Measurements from ENCODE around the gene SHROOM3. TPM values are rescaled to one million over a fixed set of nuclear protein-coding genes. Genes with fewer than 3 reads are reported as not detected.

The SHROOM3 gene
- total and polyA plus RNA-seq, 2 of the 13 experiments (the other 11 are each of a cell fraction or from before 2014, with no cell fraction given), result 0.01 TPM; not detected in 1

GRCh38 chr4:76484654-76485053 lies 49.6 kb downstream of the SHROOM3 start (continued):
- no peak for TF ChIP-seq FOXA1 (IDR thresholded peaks at IDR 0.05)
- no peak for TF ChIP-seq FOXA1 (CRISPR knock-in tag; IDR thresholded peaks at IDR 0.05)
- TF ChIP-seq MAFF (IDR thresholded peaks at IDR 0.05; ENCODE audit: low read depth, low read length), result no peak
- TF ChIP-seq U2AF2 (IDR thresholded peaks at IDR 0.05; ENCODE audit: low read depth, low read length), result no peak
- TF ChIP-seq, protein P1, sequence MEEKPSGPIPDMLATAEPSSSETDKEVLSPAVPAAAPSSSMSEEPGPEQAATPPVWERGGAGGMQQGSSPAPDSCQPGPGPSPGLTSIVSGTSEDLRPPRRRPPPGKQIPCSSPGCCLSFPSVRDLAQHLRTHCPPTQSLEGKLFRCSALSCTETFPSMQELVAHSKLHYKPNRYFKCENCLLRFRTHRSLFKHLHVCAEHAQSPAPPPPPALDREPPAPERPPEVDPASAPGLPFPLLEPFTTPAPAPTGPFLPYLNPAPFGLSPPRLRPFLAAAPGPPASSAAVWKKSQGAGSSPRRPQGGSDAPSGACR (CRISPR knock-in tag; IDR thresholded peaks at IDR 0.05), result no peak

GRCh38 chr4:76485450-76485849 lies 50.4 kb downstream of the SHROOM3 start:
- ATAC-seq, result no peak
- no TSS peak for BruUV-seq (replicated peaks)
- in situ Hi-C loops (cut with HindIII; ENCODE audit: extremely low pct_ligation_motif_present, low pct_unique_long_range_greater_than_20kb), result no loop called here
- Histone ChIP-seq H3K9ac (ENCODE audit: insufficient read depth, low read depth, low read length) (no peak overlapping the region), H3K27me3 (ENCODE audit: control insufficient read depth in 1 of 2, insufficient read depth in 2 of 2, low read length in 2 of 2) (no peaks in the 10 kb centered on the region), H3K36me3 (replicated peaks in 1 of 2; ENCODE audit: control insufficient read depth in 1 of 2, insufficient read depth in 2 of 2, low read length in 2 of 2) (no peaks in the 10 kb centered on the region), H3K4me3 (replicated peaks in 1 of 3; ENCODE audit: insufficient read depth in 1 of 3, low read depth in 2 of 3, low read length in 3 of 3) (no peak overlapping the region), H3K79me2 (ENCODE audit: insufficient read depth, low read length) (no peaks in the 10 kb centered on the region), H3K4me2 (ENCODE audit: low read depth, low read length) (no peak overlapping the region), H3K27ac (ENCODE audit: extremely low read length, insufficient read depth, low read length) (no peak overlapping the region), H3K4me1 (ENCODE audit: insufficient read depth, low read length) (no peaks in the 10 kb centered on the region), H4K20me1 (ENCODE audit: insufficient read depth, low read length) (no peaks in the 10 kb centered on the region), H3K9me3 (ENCODE audit: low read length) (peaks cover 12% of the 10 kb centered on the region), H2AFZ (ENCODE audit: low read length) (no peak overlapping the region)
- peak; percentile 9 for DNase-seq (ENCODE audit: low spot score)
- ChIA-PET CTCF (ENCODE audit: low intra/inter-chr PET ratio, low total read pairs) (no interaction called here), POLR2A (no interaction called here)
- TF ChIP-seq ZNF33B (CRISPR knock-in tag; IDR thresholded peaks at IDR 0.05) (no peak), SAFB2 (CRISPR knock-in tag; IDR thresholded peaks at IDR 0.05; ENCODE audit: borderline replicate concordance, low read depth) (no peak), ZNF160 (CRISPR knock-in tag; IDR thresholded peaks at IDR 0.05) (no peak), MLLT10 (CRISPR knock-in tag; IDR thresholded peaks at IDR 0.05) (no peak), ELF4 (CRISPR knock-in tag; IDR thresholded peaks at IDR 0.05; ENCODE audit: borderline replicate concordance) (no peak), MTA1 (CRISPR knock-in tag; IDR thresholded peaks at IDR 0.05; ENCODE audit: borderline replicate concordance) (no peak), HNRNPUL1 (IDR thresholded peaks at IDR 0.05; ENCODE audit: low read depth, low read length) (no peak), CENPX (CRISPR knock-in tag; IDR thresholded peaks at IDR 0.05) (no peak), ZNF431 (CRISPR knock-in tag; IDR thresholded peaks at IDR 0.05; ENCODE audit: borderline replicate concordance, low read depth) (no peak)
- TF ChIP-seq, protein P2, sequence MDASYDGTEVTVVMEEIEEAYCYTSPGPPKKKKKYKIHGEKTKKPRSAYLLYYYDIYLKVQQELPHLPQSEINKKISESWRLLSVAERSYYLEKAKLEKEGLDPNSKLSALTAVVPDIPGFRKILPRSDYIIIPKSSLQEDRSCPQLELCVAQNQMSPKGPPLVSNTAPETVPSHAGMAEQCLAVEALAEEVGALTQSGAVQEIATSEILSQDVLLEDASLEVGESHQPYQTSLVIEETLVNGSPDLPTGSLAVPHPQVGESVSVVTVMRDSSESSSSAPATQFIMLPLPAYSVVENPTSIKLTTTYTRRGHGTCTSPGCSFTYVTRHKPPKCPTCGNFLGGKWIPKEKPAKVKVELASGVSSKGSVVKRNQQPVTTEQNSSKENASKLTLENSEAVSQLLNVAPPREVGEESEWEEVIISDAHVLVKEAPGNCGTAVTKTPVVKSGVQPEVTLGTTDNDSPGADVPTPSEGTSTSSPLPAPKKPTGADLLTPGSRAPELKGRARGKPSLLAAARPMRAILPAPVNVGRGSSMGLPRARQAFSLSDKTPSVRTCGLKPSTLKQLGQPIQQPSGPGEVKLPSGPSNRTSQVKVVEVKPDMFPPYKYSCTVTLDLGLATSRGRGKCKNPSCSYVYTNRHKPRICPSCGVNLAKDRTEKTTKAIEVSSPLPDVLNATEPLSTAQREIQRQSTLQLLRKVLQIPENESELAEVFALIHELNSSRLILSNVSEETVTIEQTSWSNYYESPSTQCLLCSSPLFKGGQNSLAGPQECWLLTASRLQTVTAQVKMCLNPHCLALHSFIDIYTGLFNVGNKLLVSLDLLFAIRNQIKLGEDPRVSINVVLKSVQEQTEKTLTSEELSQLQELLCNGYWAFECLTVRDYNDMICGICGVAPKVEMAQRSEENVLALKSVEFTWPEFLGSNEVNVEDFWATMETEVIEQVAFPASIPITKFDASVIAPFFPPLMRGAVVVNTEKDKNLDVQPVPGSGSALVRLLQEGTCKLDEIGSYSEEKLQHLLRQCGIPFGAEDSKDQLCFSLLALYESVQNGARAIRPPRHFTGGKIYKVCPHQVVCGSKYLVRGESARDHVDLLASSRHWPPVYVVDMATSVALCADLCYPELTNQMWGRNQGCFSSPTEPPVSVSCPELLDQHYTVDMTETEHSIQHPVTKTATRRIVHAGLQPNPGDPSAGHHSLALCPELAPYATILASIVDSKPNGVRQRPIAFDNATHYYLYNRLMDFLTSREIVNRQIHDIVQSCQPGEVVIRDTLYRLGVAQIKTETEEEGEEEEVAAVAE (CRISPR knock-in tag; IDR thresholded peaks at IDR 0.05; ENCODE audit: borderline replicate concordance), result no peak
- 4% methylated on average over 3 of the region's 3 CpGs for WGBS (ENCODE audit: low lambda C conversion rate)
- intact Hi-C loops (cut with micrococcal nuclease; ENCODE audit: unreplicated experiment), result no loop called here
- FAIRE-seq, result no peak

Data from HepG2 (cell line).